ENCODE measurements around the gene KSR1. TPM values are rescaled to one million over a fixed set of nuclear protein-coding genes. Genes with fewer than 3 reads are reported as not detected.
A peak's percentile ranks its signal among the peaks of the same experiment; 100 is the strongest.
"Not testable (repeated sequence)": the region's sequence is repeated elsewhere in the genome, so short reads cannot be mapped to it uniquely, and the experiment has no call there.

The KSR1 gene
- total RNA-seq, 2 donors from 2014 or later: 11.5 to 23.7 TPM

GRCh38 chr17:27654136-27654535, 197.9 kb downstream of the KSR1 start:
- no peak overlapping the region for H3K27ac ChIP-seq
- intact Hi-C loops (cut with DNase I): loop anchor here (2.0 kb wide), 1 partner anchor 103 kb away; no protein-coding TSS in a partner anchor
- H3K4me3 ChIP-seq: no peak overlapping the region
- no peaks in the 10 kb centered on the region for H3K9me3 ChIP-seq
- H3K27me3 ChIP-seq (replicated peaks; ENCODE audit: insufficient read depth): no peaks in the 10 kb centered on the region
- no peaks in the 10 kb centered on the region for H3K36me3 ChIP-seq
- TF ChIP-seq CTCF (IDR thresholded peaks at IDR 0.05) (no peak), POLR2A (IDR thresholded peaks at IDR 0.05) (no peak), POLR2AphosphoS5 (IDR thresholded peaks at IDR 0.05) (no peak)
- no peaks in the 10 kb centered on the region for H3K4me1 ChIP-seq (replicated peaks)
- DNase-seq (ENCODE audit: low spot score): no peak
- 96% methylated on average over 13 of the region's 15 CpGs for WGBS

GRCh38 chr17:27654654-27655524, 198.6 kb downstream of the KSR1 start:
- peak; percentile 36 for DNase-seq (ENCODE audit: low spot score)
- H3K27me3 ChIP-seq (replicated peaks; ENCODE audit: insufficient read depth): no peaks in the 10 kb centered on the region
- H3K4me3 ChIP-seq: no peak overlapping the region
- H3K9me3 ChIP-seq: no peaks in the 10 kb centered on the region
- H3K4me1 ChIP-seq (replicated peaks): no peaks in the 10 kb centered on the region
- intact Hi-C loops (cut with DNase I): loop anchor here (2.0 kb wide), 1 partner anchor 102 kb away; no protein-coding TSS in a partner anchor
- 48% methylated on average over 34 of the region's 34 CpGs for WGBS
- H3K36me3 ChIP-seq: no peaks in the 10 kb centered on the region
- TF ChIP-seq POLR2AphosphoS5 (IDR thresholded peaks at IDR 0.05) (no peak), CTCF (IDR thresholded peaks at IDR 0.05) (peak; percentile 79 to 91 (median 83)), POLR2A (IDR thresholded peaks at IDR 0.05) (no peak)
- H3K27ac ChIP-seq: no peak overlapping the region

GRCh38 chr17:27655525-27656111, 199.4 kb downstream of the KSR1 start:
- not testable (repeated sequence) for H3K36me3 ChIP-seq; H3K9me3 ChIP-seq; DNase-seq (ENCODE audit: low spot score); H3K4me1 ChIP-seq (replicated peaks); H3K27ac ChIP-seq; H3K27me3 ChIP-seq (replicated peaks; ENCODE audit: insufficient read depth); H3K4me3 ChIP-seq
- 88% methylated on average over 16 of the region's 16 CpGs for WGBS
- intact Hi-C loops (cut with DNase I): loop anchor here (2.0 kb wide), 1 partner anchor 101 kb away; no protein-coding TSS in a partner anchor

GRCh38 chr17:27656620-27657019, 200.4 kb downstream of the KSR1 start:
- DNase-seq (ENCODE audit: low spot score); intact Hi-C loops (cut with DNase I); H3K27ac ChIP-seq; H3K9me3 ChIP-seq; H3K4me3 ChIP-seq; H3K4me1 ChIP-seq (replicated peaks); H3K27me3 ChIP-seq (replicated peaks; ENCODE audit: insufficient read depth); H3K36me3 ChIP-seq: not testable (repeated sequence)
- 89% methylated on average over 8 of the region's 8 CpGs for WGBS

GRCh38 chr17:27657620-27658019, 201.4 kb downstream of the KSR1 start:
- H3K9me3 ChIP-seq: no peaks in the 10 kb centered on the region
- no peaks in the 10 kb centered on the region for H3K36me3 ChIP-seq
- no peaks in the 10 kb centered on the region for H3K4me1 ChIP-seq (replicated peaks)
- 50% methylated on average over 5 of the region's 5 CpGs for WGBS
- intact Hi-C loops (cut with DNase I): no loop called here
- no peaks in the 10 kb centered on the region for H3K27me3 ChIP-seq (replicated peaks; ENCODE audit: insufficient read depth)
- no peak for DNase-seq (ENCODE audit: low spot score)
- no peak for TF ChIP-seq POLR2AphosphoS5 (IDR thresholded peaks at IDR 0.05)
- TF ChIP-seq CTCF (IDR thresholded peaks at IDR 0.05): no peak
- no peak for TF ChIP-seq POLR2A (IDR thresholded peaks at IDR 0.05)
- no peak overlapping the region for H3K27ac ChIP-seq
- no peak overlapping the region for H3K4me3 ChIP-seq
